NCI-H146 (cell line): Measurements from ENCODE around the gene FASTKD1.

Experiments used
- DNase-seq: peaks from one replicate; lab custom pipeline; 2025; lab: John Stamatoyannopoulos, UW

FASTKD1 gene

DNA sequence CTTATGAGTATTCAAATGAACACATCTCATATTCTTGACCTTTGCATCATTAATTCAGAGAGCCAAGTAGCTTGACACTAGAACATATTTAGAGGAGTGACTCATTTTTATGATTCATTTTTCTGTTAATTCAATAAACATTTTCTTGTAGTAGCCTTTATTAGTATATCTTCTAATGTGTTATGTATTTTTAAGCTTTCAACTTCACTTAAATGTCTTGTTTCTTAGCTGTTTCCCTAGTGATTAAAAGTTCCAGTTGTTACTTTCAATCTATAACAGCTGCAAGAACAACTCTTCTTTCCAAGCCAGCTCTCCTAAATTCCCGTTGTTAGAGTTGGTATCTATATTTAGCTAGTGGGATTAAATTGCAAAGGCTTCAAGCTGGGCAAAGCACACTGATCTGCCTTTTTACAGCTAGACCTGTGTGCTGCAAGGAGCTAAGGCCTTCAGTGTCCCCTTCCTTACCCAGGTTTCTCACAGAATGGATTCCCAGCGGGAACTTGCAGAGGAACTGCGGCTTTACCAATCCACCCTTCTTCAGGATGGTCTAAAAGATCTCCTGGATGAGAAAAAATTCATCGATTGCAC, 64.3 kb downstream of the FASTKD1 start, which contains the start of gene KLHL41:
TSS of gene KLHL41 (plus strand) at position 405 of the 588 bp plus-strand sequence. CDS start at position 482, 77 bp downstream.
- peak; percentile 65 for DNase-seq

DNA sequence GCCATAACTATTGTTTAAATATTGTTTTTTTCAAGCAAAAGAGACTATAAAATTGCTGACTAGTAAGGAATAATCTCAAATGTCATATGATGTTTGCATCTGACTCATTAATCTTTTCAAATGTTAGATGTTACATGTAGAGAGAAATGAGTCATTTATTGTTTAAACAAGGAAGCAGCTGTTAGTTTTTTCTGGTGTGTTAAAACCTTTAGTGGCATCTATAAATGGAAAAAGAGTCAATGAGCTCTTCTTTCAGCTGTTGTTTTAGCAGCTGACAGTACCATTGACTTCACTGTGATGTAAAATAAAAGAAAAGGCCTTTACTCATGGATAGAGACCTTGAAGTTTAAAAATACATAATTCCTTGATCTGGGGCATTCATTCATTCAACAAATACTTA, 66.0 kb downstream of the FASTKD1 start:
- DNase-seq, result peak; percentile 84

DNA sequence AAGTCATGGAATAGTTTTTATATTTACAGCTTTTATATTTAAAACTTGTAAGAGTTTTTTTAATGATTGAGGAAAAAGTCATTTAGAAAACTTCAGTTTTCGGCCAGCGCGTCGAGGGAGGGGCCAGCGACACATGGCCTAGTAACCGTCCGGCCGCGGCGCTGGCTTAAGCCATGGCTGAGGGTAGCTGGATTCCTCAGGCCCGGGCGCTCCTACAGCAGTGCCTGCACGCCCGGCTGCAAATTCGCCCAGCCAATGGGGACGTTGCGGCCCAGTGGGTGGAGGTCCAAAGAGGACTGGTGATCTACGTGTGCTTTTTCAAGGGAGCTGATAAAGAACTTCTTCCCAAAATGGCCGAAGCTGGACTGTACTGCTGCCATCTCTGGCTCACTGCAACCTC, 69.0 kb downstream of the FASTKD1 start:
- no peak for DNase-seq

DNA sequence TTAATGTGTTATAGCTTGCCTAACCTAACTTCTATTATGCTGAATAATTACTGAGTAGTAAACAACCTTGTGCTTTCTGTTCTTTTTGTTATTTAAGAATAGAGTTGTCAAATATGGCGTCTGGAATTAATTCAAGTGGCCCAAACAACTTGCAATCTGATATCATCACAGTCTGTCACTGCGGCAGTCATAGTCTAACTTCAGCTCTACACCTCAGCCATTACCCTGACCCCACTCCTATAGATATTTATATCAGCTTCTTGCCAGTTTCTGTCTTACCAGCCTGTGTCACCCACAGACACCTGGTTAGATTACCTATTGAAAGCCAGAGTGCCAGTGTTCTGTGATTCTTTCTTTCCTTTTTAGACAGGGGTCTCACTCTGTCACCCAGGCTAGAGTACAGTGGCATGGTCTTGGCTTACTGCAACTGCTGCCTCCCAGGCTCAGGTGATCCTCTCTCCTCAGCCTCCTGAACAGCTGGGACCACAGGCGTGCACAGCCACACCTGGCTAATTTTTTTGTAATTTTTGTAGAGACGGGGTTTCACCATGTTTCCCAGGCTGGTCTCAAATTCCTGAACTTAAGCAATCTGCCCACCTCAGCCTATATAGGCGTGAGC, 78.2 kb downstream of the FASTKD1 start:
- DNase-seq, result no peak

DNA sequence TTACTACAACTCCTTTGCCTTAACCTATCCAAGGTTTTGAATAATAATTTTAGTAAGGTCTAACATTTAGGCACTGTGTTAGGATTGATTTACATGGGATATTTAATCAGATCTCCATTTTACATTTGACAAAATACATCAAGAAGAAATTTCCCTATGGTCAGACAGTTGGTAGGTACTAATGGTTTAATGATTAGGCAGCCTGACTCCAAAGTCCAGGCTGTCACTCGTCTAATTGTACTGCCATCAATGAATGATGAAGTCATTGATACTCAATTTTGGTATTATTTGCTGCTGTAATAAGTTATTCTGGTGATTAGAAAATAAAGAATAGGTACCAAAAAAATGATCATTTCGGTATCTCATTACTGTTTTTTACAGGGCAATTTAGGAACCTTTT, 80.3 kb downstream of the FASTKD1 start:
- DNase-seq, result no peak

DNA sequence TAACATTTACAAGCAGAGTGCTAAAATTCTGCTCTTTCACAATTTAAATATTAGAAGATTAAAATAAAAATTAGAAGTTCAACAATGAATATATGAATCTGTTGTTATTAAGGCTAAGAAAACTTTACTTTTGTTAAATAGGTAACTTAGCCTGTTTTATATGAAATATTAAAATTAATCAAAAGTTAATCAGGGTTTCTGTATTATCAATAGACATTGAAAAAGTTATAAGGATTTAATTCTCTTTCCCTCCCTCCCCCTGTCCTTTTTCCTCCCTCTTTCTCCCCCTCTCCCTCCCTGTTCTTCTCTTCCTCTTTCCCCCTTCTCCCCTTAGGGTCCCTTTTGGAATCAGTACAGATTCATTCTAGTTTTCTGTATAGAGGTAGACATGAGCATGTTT, 82.3 kb downstream of the FASTKD1 start:
- DNase-seq, result no peak

DNA sequence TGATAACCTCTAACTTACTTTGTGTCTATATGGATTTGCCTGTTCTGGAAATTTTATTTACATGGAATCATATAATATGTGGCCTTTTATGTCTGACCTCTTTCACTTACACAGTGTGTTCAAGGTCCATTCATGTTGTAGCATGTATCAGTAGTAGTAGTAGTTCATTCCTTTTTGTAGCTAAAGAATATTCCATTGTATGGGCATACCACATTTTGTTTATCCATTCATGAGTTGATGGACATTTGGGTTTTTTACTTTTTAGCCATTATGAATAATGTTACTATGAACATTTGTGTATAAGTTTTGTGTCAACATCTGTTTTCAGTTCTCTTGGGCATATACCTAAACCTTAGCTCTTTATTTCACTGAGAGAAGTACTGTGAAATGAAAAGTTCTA, 82.8 kb downstream of the FASTKD1 start:
- DNase-seq, result no peak

DNA sequence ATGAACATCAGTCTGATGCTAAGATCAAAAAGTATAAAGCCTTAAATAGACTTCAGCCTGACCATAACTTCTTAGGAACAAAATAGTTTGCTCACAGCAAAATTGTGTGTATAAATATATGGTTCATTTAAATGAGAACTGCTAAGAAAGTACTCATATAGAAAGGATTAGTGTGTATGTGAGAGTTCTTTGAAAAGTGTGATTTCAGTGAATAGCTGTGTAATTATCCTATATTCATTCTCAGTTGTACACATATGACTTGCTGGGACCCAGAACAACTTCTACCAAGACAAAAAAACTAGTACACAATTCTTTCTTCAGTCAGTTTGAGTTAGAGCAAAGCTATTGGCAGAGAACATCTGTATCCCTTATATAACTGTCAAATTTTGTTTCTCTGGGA, 87.2 kb downstream of the FASTKD1 start:
- DNase-seq, result no peak

DNA sequence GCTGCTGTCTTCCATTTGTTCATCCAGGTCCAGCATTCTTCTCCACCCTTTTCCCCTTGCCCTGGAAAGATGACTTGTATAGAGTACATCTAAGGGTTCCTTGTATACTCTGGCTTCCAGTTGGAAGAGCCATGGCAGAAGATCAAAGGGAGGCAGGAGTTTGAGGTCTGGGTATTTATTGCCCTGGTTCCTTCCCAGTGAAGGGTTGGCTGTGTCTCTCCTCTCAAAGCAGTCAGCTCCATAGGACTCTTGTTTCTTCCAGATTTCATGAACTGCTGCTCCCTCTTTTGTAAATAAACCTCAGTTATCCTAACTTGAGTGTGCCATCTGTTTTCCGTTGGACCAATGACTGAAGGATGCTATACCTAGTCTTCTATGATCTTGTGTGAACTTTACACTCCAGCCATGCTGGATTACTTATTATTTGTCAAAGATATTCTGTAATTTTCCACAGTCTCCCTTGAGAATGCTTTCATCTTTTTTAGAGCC, 88.0 kb downstream of the FASTKD1 start:
- DNase-seq, result no peak

DNA sequence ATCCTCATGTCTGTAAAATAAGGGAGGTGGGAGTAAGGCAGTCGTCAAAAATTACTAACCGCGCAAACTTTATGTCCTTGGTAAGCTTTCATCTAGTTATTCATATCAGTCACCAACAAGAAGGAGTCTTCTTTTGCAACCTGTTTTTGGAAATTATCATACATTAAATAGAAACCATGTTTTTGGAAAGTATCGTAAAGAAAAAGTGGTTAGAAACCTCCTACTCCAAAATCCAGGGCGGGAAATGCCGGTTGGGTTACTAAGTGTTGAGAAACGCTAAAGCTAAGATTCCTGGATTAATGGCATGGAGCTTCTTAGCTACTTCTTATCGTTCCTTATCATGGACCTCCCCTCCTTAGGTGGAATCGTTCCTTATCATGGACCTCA, 93.6 kb downstream of the FASTKD1 start:
- DNase-seq, result no peak
